ENCODE data around the gene BCAS3.

DNA sequence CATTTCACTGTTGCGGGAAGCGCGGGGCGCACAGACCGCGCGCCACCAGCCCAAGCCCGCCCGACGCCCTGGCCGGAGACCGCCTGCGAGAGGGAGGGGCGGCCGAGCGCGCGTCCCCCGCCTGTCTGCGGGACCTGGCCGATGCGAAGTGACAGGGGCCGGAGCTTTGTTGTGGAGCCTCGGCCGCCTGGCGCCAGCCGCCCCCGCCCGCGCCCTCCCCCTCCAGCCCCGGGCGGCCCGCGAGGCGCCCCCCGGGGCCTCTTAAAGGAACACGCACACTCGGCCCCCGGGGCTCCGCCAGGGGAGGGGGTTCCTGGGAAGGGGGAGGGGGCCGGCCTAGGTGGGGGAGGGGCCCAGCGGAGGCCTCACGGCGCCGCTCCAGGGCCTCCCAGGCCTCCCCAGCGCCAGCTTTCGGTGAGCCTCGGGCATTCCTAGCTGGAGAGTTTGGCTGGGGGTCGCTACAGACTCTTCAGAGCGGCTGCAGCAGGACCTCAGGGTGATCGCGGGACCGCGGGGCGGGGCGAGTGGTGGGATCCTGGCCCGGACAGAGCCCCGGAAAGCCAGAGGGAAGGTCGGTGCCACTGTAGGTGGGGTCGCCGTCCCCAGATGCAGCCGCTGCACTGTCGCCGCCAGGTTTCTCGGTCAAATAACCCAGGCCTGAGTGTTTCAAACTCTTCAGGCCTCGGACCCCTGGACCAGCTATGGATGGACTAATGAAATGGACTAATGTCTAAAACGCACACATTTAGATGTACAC is 719.6 kb downstream of the BCAS3 start:
- TF ChIP-seq POLR2AphosphoS5 (IDR thresholded peaks at IDR 0.05) (no peak), CTCF (IDR thresholded peaks at IDR 0.05) (no peak), EP300 (IDR thresholded peaks at IDR 0.05; ENCODE audit: low read depth) (no peak), POLR2A (IDR thresholded peaks at IDR 0.05) (no peak)

All from transverse colon (tissue), 4 donors.